GM23338 (cell line): Measurements from ENCODE around the gene RBPJ. TPM values are rescaled to one million over a fixed set of nuclear protein-coding genes. Genes with fewer than 3 reads are reported as not detected.

Experiments
- ATAC-seq: fragments of 200-7000 bp; cut with Tn5 transposase; 3 replicates; pipeline ENCODE4 v1.9.1; 2020
- DNase-seq: peaks from one replicate; pipeline ENCODE4 v3.0.0-alpha.2; 2015; ENCODE audit warnings: low spot score
- H2AFZ ChIP-seq: fragments of 200-600 bp; sonication (generic); 2 replicates; pipeline ENCODE4 v1.8.0; 2016; ENCODE audit warnings: antibody characterized with exemption, mild to moderate bottlenecking, moderate library complexity
- H3F3A ChIP-seq: fragments of 200-600 bp; sonication (generic); replicated peaks from 2 replicates; pipeline ENCODE4 v1.8.0; 2017; ENCODE audit warnings: antibody characterized with exemption, mixed run types, low read depth
- H3K27ac ChIP-seq: fragments of 200-600 bp; sonication (generic); 2 replicates; pipeline ENCODE4 v1.6.1; 2016; ENCODE audit warnings: low read depth
- H3K27me3 ChIP-seq: fragments of 200-600 bp; sonication (generic); 2 replicates; pipeline ENCODE4 v1.8.0; 2016; ENCODE audit warnings: mild to moderate bottlenecking, mixed run types, moderate library complexity; ENCODE audit not compliant: insufficient read depth
- H3K36me3 ChIP-seq: fragments of 200-600 bp; sonication (generic); 2 replicates; pipeline ENCODE4 v1.8.0; 2016; ENCODE audit warnings: mild to moderate bottlenecking; ENCODE audit not compliant: insufficient read depth
- H3K4me1 ChIP-seq: fragments of 200-600 bp; sonication (generic); 2 replicates; pipeline ENCODE4 v1.8.0; 2016; ENCODE audit warnings: mild to moderate bottlenecking, moderate library complexity; ENCODE audit not compliant: insufficient read depth
- H3K4me2 ChIP-seq: fragments of 200-600 bp; sonication (generic); 2 replicates; pipeline ENCODE4 v1.7.1; 2017; ENCODE audit warnings: mixed run types
- H3K4me3 ChIP-seq: fragments of 200-600 bp; sonication (generic); 2 replicates; pipeline ENCODE4 v1.6.1; 2016; ENCODE audit warnings: mixed run types
- H3K79me2 ChIP-seq: fragments of 200-600 bp; sonication (generic); replicated peaks from 2 replicates; pipeline ENCODE4 v1.8.0; 2017; ENCODE audit warnings: mild to moderate bottlenecking; ENCODE audit not compliant: insufficient read depth
- H3K9me2 ChIP-seq: fragments of 200-600 bp; sonication (generic); 2 replicates; pipeline ENCODE4 v1.8.0; 2017; ENCODE audit not compliant: insufficient read depth
- H4K20me1 ChIP-seq: fragments of 200-600 bp; sonication (generic); replicated peaks from 2 replicates; pipeline ENCODE4 v1.8.0; 2017; ENCODE audit warnings: mild to moderate bottlenecking; ENCODE audit not compliant: insufficient read depth
- H3K27ac Mint-ChIP-seq: 2 replicates; pipeline ENCODE4 v1.8.0; 2020; ENCODE audit warnings: inconsistent platforms, mild to moderate bottlenecking, moderate library complexity, mixed read lengths
- H3K27me3 Mint-ChIP-seq: 3 replicates; pipeline ENCODE4 v1.8.0; 2022; ENCODE audit warnings: low read depth, mild to moderate bottlenecking, moderate library complexity, mixed read lengths, inconsistent platforms; ENCODE audit not compliant: insufficient read depth, poor library complexity
- H3K36me3 Mint-ChIP-seq: 3 replicates; pipeline ENCODE4 v1.8.0; 2021; ENCODE audit warnings: low read depth, mild to moderate bottlenecking, inconsistent platforms, moderate library complexity, mixed read lengths
- H3K4me1 Mint-ChIP-seq: 3 replicates; pipeline ENCODE4 v1.8.0; 2020; ENCODE audit warnings: mild to moderate bottlenecking, inconsistent platforms, mixed read lengths
- H3K4me3 Mint-ChIP-seq: 3 replicates; pipeline ENCODE4 v1.8.0; 2021; ENCODE audit warnings: moderate library complexity, mild to moderate bottlenecking, inconsistent platforms, mixed read lengths
- H3K9me3 Mint-ChIP-seq: 3 replicates; pipeline ENCODE4 v1.8.0; 2020; ENCODE audit warnings: moderate library complexity, mild to moderate bottlenecking, inconsistent platforms, mixed read lengths
- JUNB ChIP-seq: IDR thresholded peaks from one replicate; pipeline ENCODE4 v1.6.1; 2016; ENCODE audit warnings: antibody characterized with exemption; ENCODE audit not compliant: unreplicated experiment
- NANOG ChIP-seq: IDR thresholded peaks from 2 replicates; pipeline ENCODE4 v1.6.1; 2016; ENCODE audit warnings: antibody characterized with exemption, borderline replicate concordance
- POLR2AphosphoS5 ChIP-seq: IDR thresholded peaks from 2 replicates; pipeline ENCODE4 v1.6.1; 2016; ENCODE audit warnings: antibody characterized with exemption, low read depth
- STAT1 ChIP-seq: IDR thresholded peaks from one replicate; pipeline ENCODE4 v1.6.1; 2016; ENCODE audit warnings: antibody characterized with exemption; ENCODE audit not compliant: unreplicated experiment
- ZNF114 ChIP-seq: fragments of 250-450 bp; sonication (Bioruptor Pico); IDR thresholded peaks from 2 replicates; pipeline ENCODE4 v1.5.0; 2020; ENCODE audit warnings: mild to moderate bottlenecking, moderate library complexity
- polyA plus RNA-seq: library from polyadenylated mRNA; unstranded; fragments of >200 nt; fragmentation: Nextera tagmentation; extraction: Ambion mirVana; gene quantifications from 2 replicates; pipeline ENCODE4 v1.2.1, GENCODE V29; 2016
- total RNA-seq: library from RNA; depleted of rRNA; stranded (reverse); fragments of >200 nt; shearing (Covaris generic); gene quantifications from 2 replicates; pipeline ENCODE4 v1.2.3, GENCODE V29; 2014
- TF ChIP-seq, protein P1 (sequence below): IDR thresholded peaks from one replicate; pipeline ENCODE4 v1.6.1; 2018; ENCODE audit warnings: antibody characterized with exemption; ENCODE audit not compliant: unreplicated experiment
- TF ChIP-seq, protein P2 (sequence below): IDR thresholded peaks from 2 replicates; pipeline ENCODE4 v1.6.1; 2016; ENCODE audit warnings: antibody characterized with exemption

Gene RBPJ
- total and polyA plus RNA-seq, 2 experiments from 2014 or later, result 212 to 457 TPM

DNA sequence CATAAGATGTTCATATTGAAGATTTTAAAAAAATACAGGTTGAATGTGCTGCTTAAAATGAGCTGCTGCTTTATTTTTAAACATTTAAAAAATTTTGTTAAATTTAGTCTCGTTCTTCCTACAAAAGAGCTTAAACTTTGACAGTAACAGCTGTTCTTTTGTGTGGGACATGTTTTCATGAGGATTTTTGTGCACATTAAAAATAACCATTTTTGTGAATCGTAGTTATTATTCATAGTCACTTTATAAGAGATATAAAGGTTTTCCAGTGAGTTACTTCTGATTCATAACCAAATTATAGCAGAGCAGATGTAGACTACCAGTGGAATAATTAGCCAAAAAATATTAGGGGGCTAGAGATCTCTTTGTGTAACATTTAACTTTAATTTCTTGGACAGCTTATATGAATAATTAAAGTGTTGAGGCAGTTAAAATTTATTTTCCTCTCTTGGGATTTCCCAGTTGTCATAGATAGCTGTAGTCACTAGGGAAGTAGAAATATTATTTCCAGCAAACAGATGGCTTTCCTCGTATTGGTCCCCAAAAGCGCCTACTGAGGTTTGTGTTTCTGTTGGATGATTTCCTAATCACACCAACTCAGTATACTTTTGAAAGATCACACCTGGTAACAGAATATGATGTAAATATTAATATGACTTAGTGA lies 24.2 kb downstream of the RBPJ start (continued):
- TF ChIP-seq, protein P1, sequence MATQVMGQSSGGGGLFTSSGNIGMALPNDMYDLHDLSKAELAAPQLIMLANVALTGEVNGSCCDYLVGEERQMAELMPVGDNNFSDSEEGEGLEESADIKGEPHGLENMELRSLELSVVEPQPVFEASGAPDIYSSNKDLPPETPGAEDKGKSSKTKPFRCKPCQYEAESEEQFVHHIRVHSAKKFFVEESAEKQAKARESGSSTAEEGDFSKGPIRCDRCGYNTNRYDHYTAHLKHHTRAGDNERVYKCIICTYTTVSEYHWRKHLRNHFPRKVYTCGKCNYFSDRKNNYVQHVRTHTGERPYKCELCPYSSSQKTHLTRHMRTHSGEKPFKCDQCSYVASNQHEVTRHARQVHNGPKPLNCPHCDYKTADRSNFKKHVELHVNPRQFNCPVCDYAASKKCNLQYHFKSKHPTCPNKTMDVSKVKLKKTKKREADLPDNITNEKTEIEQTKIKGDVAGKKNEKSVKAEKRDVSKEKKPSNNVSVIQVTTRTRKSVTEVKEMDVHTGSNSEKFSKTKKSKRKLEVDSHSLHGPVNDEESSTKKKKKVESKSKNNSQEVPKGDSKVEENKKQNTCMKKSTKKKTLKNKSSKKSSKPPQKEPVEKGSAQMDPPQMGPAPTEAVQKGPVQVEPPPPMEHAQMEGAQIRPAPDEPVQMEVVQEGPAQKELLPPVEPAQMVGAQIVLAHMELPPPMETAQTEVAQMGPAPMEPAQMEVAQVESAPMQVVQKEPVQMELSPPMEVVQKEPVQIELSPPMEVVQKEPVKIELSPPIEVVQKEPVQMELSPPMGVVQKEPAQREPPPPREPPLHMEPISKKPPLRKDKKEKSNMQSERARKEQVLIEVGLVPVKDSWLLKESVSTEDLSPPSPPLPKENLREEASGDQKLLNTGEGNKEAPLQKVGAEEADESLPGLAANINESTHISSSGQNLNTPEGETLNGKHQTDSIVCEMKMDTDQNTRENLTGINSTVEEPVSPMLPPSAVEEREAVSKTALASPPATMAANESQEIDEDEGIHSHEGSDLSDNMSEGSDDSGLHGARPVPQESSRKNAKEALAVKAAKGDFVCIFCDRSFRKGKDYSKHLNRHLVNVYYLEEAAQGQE, result no peak
- TF ChIP-seq NANOG (no peak), POLR2AphosphoS5 (no peak), JUNB (no peak), STAT1 (no peak), ZNF114 (CRISPR knock-in tag) (no peak)
- TF ChIP-seq, protein P2, sequence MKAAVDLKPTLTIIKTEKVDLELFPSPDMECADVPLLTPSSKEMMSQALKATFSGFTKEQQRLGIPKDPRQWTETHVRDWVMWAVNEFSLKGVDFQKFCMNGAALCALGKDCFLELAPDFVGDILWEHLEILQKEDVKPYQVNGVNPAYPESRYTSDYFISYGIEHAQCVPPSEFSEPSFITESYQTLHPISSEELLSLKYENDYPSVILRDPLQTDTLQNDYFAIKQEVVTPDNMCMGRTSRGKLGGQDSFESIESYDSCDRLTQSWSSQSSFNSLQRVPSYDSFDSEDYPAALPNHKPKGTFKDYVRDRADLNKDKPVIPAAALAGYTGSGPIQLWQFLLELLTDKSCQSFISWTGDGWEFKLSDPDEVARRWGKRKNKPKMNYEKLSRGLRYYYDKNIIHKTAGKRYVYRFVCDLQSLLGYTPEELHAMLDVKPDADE, result no peak

DNA sequence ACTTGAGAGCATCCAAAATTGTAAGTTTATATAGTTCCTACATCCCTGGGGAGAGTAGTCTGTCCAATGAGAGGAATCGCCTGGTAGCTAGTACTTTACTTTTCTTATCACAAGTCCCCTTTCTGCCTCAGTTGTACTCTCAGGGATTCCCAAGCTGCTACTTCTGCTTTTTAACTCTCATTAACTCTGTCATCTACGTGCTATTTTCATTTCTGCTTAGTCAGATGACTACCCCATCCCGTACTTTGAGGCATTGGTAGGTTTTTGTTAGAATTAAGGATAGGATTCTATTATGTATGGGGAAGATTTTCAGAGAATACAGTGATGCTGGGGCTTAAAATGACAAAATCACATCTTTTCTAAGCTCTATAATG lies 24.7 kb downstream of the RBPJ start:
- no peak for DNase-seq
- Histone ChIP-seq H3K27me3 (no peaks in the 10 kb centered on the region), H3K4me3 (0 out of 2 replicates have a peak overlapping the region, but pooled peaks have one; percentile 5), H3K4me2 (peak overlapping the region; percentile 62), H3K9me2 (no peaks in the 10 kb centered on the region), H3K79me2 (peaks cover 100% of the 10 kb centered on the region), H4K20me1 (peaks cover 88% of the 10 kb centered on the region), H3K36me3 (no peaks in the 10 kb centered on the region), H3K27ac (peak overlapping the region; percentile 75), H3K4me1 (peaks cover 87% of the 10 kb centered on the region), H2AFZ (no peak overlapping the region), H3F3A (no peaks in the 10 kb centered on the region)
- Mint-ChIP-seq H3K4me1 (peaks cover 51% of the 10 kb centered on the region), H3K4me3 (no peak overlapping the region), H3K9me3 (no peaks in the 10 kb centered on the region), H3K27me3 (peaks cover 4% of the 10 kb centered on the region), H3K36me3 (no peaks in the 10 kb centered on the region), H3K27ac (no peak overlapping the region)
- TF ChIP-seq JUNB (no peak), POLR2AphosphoS5 (no peak)
- TF ChIP-seq, protein P2, result no peak
- no peak for ATAC-seq
